EH (cell line): ENCODE measurements around the gene DUXA.
A peak's percentile ranks its signal among the peaks of the same experiment; 100 is the strongest.
"Not testable (repeated sequence)": the region's sequence is repeated elsewhere in the genome, so short reads cannot be mapped to it uniquely, and the experiment has no call there.

ENCODE experiments used
- DNase-seq: peaks from one replicate; pipeline ENCODE4 v3.0.0-alpha.2; 2015; ENCODE audit warnings: low read depth

The DUXA gene

DNA sequence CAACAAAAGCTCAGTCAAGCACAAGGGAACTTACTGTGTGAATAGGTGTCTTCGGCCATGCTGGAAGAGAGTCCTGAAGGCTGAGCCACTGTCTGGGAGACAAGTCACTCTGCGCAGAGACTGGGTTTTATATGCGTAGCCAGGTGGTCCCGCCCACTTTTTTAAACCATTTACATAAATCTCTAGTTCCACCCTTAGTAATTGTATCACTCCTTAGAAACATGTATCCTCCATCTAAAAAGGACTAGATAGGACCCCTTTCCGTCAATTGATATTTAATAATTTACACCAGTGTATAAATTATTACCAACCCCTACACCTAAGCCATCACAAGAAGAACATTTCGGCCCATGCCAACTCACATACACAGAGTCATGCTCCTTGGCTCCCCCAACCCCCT is at the start of gene DUXA:
Gene DUXA (minus strand): TSS at position 101 of the 400 bp plus-strand sequence. CDS start 42 bp downstream, at position 59.
- no peak for DNase-seq

DNA sequence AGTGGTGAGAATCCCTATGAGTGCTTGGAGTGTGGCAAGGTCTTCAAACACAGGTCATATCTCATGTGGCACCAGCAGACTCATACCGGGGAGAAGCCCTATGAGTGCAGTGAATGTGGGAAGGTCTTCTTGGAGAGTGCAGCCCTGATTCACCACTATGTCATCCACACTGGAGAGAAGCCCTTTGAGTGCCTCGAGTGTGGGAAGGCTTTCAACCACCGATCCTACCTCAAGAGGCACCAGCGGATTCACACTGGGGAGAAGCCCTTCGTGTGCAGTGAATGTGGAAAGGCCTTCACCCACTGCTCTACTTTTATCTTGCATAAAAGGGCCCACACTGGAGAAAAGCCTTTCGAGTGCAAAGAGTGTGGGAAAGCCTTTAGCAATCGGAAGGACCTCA is 44.8 kb upstream of the DUXA start:
- DNase-seq = peak; percentile 2

DNA sequence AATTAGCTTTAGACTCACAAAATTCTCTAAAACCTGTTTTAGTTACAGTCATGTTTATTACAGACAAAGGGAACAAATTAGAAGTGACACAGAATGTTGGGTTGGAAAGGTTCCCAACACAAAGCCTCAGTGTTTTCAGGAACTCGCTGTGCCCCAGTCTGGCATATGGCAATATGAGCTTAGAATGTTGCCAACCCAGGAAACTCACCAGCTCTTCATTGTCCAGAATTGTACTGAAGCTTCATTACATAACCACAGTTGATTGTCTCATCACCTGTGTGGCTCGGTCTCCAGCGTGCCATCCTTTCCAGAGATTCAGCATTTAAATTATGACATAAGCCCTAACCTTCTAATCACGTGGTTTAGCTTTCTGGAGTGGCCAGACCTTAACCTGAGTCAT is 43.1 kb upstream of the DUXA start:
- no peak for DNase-seq

DNA sequence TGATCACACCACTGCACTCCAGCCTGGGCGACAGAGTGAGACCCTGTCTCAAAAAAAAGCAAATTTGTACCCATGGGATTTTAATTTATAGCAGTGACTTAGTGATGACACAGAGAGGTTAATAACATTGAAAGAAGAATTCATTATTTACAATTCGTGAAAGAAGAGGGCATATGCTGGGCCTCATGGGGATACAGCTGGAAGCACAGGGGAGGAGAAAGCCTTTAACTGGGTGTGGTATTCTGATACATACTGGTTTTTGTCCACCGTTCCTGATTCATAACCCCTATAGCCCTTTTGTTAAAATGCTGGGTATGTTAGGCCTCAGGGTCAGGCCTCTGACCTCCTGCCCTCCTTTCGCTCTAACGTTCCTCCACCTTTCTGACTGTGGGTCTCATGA is 34.9 kb upstream of the DUXA start:
- no peak for DNase-seq

DNA sequence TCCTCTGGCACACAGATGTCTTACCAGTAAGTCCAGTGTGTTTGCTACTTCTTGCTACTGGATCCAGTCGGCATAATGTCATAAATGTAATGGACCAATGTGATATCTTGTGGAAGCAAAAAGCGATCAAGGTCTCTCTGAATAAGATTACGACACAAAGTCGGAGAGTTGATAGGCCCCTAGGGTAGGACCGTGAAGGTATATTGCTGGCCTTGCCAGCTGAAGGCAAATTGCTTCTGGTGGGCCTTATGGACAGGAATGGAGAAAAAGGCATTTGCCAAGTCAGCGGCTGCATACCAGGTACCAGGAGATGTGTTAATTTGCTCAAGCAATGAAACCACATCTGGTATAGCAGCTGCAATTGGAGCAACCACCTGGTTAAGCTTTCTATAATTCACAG is 30.6 kb upstream of the DUXA start:
- DNase-seq = not testable (repeated sequence)

DNA sequence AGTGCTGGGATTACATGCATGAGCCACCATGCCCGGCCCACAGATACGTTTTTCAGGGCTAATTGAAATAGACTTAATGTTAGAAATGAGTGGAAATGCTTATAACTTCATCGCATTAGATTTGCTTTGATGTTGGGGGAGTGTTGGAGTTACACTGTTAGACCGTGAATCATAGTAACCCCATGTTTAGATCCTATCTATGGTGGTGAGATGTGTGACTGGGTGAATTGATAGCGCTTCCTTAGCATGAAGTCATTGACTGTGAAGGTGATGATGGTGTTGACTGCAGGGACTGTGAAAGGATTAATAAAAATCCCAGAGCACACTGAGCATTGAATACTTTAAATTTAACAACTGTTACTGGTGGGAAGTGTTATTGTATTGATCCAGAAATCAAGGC is 25.7 kb upstream of the DUXA start:
- no peak for DNase-seq

DNA sequence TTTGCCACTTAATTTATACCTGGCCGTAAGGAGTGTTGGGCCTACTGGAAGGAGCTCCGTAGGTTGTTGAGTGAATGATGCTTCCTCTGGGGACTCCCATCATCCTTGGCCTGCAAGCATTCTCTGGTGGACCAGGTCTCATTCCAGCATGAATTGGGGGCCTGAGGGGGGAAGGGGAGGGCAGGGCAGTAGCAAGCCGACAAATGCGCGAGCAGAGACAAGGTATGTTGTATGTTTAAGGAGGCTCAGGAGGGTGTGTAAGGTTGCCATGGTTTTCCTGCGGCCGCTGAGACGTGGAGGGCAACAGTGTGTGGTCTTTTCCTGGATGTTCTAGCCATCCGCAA is 24.8 kb upstream of the DUXA start:
- peak; percentile 11 for DNase-seq

DNA sequence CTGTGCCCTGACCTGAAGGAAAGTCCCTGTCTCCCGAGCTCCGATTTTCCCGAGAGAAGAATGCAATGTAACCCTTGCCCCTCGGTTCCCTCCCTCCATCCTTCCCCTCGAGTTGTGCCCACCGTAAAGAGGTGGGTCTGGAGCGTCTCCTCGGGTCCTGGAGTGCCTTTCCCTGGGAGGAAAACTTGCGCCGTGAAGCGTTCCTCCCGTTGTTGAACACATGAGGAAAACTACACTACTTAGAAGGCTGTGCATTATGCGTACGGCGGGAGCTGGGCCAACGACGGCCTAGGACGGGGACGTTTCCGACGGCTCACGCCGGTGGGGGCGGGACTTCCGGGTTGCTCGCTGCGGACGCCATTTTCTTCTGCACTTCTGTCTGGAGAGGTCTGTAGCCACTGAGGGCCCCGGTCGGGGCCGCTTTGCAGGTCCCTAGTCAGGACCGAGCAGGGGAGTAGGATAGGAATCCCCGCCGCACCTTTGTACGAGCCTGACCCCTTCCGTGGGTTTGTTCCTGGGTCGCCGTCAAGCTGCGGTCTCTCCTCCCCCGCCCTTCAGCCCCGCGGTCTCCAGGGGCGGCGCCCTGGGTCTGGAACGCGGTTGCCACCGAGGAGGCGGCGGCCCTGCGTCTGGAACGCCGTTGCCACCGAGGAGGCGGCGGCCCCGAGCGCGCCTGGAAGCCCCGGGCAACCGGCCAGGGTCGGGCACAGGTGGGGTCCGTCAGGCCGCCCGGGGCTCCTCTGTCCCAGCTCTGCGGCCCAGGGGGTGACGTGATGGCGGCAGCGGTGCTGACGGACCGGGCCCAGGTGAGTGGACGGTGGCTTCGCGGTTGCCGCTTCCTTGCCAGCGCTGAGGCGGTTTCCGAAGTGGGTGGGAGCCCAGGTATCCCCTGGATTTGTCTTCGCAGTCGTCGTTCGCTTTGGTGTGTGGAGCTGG is 24.1 kb upstream of the DUXA start, which contains the start of gene ZNF264:
Gene ZNF264 (plus strand): TSS at position 360 of the 936 bp plus-strand sequence. CDS start 414 bp downstream, at position 774.
- DNase-seq = peak; percentile 87

DNA sequence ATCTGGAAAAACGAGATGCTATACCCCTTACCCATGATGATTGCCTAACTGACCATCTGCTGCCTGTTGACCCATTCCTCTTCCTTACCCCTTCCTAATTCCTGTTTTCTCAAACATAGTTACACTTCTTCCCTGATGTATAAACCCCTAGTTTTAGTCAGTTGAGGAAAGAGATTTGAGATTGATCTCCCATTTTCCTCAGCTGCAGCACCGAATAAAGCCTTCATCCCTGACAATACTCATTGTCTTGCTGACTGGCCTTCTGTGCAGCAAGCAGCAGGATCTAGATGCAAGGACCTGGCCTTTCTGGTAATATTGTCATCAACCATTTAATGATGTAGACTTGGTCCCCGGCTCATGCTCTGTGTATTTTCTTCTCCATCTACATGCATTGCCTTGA is 23.0 kb upstream of the DUXA start:
- no peak for DNase-seq

GRCh38 chr19:57171551-57172081 is 4.3 kb upstream of the DUXA start:
- DNase-seq = peak; percentile 11

DNA sequence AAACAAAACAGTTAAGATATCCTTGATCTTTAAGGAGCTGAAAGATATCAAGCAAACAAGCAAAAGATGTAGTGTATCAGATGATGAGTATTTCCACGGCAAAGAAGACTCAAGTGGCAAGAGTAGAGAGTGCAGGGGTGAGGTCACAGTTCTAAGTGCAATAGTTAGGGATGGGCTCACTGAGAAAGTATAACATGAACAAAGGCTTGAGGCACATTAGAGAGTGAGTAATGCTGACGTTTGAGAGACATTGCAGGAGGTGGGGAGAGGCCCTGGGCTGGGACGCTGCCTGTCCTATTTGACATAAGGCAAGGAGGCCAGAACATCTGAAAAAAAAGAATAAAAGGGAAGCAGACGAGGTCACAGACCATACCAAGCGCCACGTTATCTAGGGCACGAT is 1.4 kb downstream of the DUXA start:
- no peak for DNase-seq

DNA sequence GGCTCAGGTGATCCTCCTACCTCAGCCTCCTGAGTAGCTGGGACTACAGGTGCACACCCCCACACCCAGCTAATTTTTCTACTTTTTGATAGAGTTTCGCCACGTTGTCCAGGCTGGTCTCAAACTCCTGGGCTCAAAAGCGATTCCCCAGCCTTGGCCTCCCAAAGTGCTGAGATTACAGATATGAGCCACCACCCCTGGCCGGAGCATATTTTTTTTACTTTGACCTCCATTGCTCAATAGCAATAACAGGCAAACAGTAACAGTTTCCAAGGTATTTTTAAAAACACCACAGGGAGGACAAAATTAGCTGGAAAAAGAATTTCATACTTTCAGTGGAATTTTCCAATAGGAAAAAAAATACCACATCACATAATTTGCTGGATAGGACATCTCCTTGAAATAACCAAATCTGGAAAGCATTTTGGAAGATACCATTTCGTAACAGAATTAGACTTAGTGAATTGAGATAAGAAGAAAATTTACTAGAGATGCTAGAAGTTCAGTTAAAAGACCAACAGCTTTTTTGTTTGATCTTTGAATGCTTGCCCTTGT is 5.2 kb downstream of the DUXA start:
- DNase-seq = no peak

- DNase-seq = no peak
Measured at GRCh38 chr19:57152921-57153320, 14.4 kb downstream of the DUXA start.

DNA sequence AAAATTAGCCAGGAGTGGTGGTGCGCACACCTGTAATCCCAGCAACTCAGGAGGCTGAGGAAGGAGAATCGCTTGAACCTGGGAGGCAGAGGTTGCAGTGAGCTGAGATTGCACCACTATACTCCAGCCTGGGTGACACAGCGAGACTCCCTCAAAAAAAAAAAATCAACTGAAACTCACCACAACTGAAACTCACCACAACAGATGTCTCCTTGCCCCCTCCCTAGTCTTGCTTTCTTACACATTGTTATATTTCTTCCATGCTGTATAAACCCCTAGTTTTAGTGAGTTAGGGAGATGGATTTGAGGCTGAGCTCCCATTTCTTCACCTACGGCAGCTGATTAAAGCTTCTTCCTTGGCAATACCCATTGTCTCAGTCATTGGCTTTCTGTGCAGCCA is 25.6 kb downstream of the DUXA start:
- no peak for DNase-seq

DNA sequence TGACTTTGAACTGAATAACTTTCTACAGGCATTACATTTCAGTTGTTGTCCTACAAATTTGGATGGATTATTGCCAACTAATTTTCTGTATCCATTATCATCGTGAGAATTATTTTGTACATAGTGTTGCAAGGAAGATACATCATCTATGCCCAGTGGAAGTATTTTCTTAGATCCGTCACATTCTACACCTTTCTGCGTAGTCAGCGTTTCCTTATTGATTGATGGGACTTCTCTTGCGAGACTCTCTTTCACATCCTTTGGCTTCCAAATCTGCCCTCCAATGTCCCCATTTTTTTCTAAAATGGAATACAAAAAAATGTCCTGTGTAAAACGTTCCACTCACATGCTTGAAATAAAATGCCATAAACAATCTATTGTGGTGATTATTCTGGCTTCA is 31.5 kb downstream of the DUXA start:
- no peak for DNase-seq

DNA sequence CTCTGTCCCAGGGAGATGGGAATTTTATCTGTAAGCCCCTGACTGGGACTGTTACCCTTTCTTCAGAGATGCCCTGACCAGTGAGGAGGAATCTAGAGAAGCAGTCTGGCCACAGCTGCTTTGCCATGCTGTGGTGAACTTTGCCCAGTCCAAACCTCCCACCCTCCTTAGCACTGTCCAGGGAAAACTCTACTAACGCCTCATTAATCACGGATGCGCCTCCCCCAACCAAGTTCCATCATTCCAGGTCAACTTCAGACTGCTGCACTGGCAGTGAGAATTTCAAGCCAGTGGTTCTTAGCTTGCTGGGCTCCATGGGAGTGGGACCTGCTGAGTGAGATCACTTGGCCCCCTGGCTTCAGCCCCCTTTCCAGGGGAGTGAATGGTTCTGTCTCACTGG is 39.9 kb downstream of the DUXA start:
- DNase-seq = not testable (repeated sequence)

GRCh38 chr19:57123882-57124281 is 43.4 kb downstream of the DUXA start:
- DNase-seq = no peak

- DNase-seq = no peak
Measured at GRCh38 chr19:57118848-57119247, 48.4 kb downstream of the DUXA start.

GRCh38 chr19:57113501-57113900 is 53.8 kb downstream of the DUXA start:
- not testable (repeated sequence) for DNase-seq

GRCh38 chr19:57111329-57111644 is 56.0 kb downstream of the DUXA start:
- DNase-seq = no peak

- DNase-seq = no peak
Measured at GRCh38 chr19:57110592-57111328, 56.5 kb downstream of the DUXA start.

DNA sequence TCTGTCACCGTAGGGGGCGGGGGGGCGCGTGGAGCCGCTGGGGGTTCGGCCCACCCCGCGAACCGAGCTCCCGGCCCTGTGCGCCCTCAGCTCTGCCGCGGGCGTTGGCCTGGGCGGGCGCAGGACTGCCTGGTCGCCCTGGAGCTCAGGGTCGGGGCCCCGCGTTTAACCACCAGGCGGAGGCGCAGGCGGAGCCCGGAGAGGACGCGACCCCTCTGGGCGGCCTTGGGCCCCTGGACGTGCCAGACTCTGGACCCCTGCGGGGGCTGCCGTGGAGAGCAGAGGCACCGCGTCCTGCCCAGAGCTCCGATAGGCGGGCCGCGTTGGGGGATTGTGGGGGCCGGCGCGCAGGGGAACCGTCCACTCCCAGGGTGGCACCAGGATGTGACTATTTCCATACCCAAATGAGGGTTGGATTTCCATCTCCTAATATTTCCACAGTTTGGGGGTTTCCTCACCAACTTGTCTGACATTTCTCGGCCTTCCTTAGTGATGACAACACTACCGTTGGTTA is 60.5 kb downstream of the DUXA start:
- DNase-seq = no peak
